GM19240 (cell line): ENCODE measurements around the gene DUSP3.

Source experiments
- DNase-seq: peaks from one replicate; pipeline ENCODE4 v3.0.0; 2011; ENCODE audit warnings: low spot score; ENCODE audit not compliant: insufficient read length

The DUSP3 gene

GRCh38 chr17:43769426-43769825 is 9.4 kb downstream of the DUSP3 start:
- no peak for DNase-seq

- no peak for DNase-seq
Measured at GRCh38 chr17:43768943-43769342, 9.8 kb downstream of the DUSP3 start.

GRCh38 chr17:43768382-43768781 is 10.4 kb downstream of the DUSP3 start:
- DNase-seq: no peak

GRCh38 chr17:43767713-43768059 is 11.1 kb downstream of the DUSP3 start:
- DNase-seq: no peak

- DNase-seq: no peak
Measured at GRCh38 chr17:43767053-43767712, 11.6 kb downstream of the DUSP3 start.

- DNase-seq: peak; percentile 27
Measured at GRCh38 chr17:43766413-43767052, 12.2 kb downstream of the DUSP3 start.

- peak; percentile 97 for DNase-seq
Measured at GRCh38 chr17:43760254-43760852, 18.4 kb downstream of the DUSP3 start.

- no peak for DNase-seq
Measured at GRCh38 chr17:43759836-43760235, 18.9 kb downstream of the DUSP3 start.

- DNase-seq: no peak
Measured at GRCh38 chr17:43758497-43759174, 20.1 kb downstream of the DUSP3 start, which contains the start of gene SOST. Gene SOST (minus strand): TSS chr17:43758791. CDS start chr17:43758741, 50 bp downstream.

GRCh38 chr17:43758086-43758485 is 20.7 kb downstream of the DUSP3 start:
- no peak for DNase-seq

GRCh38 chr17:43757171-43757660 is 21.6 kb downstream of the DUSP3 start:
- no peak for DNase-seq

GRCh38 chr17:43756201-43756600 is 22.6 kb downstream of the DUSP3 start:
- DNase-seq: no peak

- no peak for DNase-seq
Measured at GRCh38 chr17:43755389-43755875, 23.3 kb downstream of the DUSP3 start.

GRCh38 chr17:43754947-43755346 is 23.8 kb downstream of the DUSP3 start:
- no peak for DNase-seq

- no peak for DNase-seq
Measured at GRCh38 chr17:43753493-43754129, 25.2 kb downstream of the DUSP3 start.

- DNase-seq: no peak
Measured at GRCh38 chr17:43750153-43750552, 28.6 kb downstream of the DUSP3 start.

GRCh38 chr17:43745541-43745940 is 33.2 kb downstream of the DUSP3 start:
- DNase-seq: no peak

- no peak for DNase-seq
Measured at GRCh38 chr17:43741636-43742035, 37.1 kb downstream of the DUSP3 start.

- DNase-seq: no peak
Measured at GRCh38 chr17:43740541-43740940, 38.2 kb downstream of the DUSP3 start.

GRCh38 chr17:43737722-43738121 is 41.1 kb downstream of the DUSP3 start:
- DNase-seq: no peak

GRCh38 chr17:43736389-43736788 is 42.4 kb downstream of the DUSP3 start:
- DNase-seq: no peak
